Measurements from ENCODE around the gene ADGRA3.

- TF ChIP-seq ZNF521 (tag by site-specific recombination; IDR thresholded peaks at IDR 0.05) (no peak), CTCF (tag by site-specific recombination; IDR thresholded peaks at IDR 0.05) (no peak), BCL11B (tag by site-specific recombination; IDR thresholded peaks at IDR 0.05; ENCODE audit: low read depth) (no peak), HOXA7 (CRISPR knock-in tag; IDR thresholded peaks at IDR 0.05; ENCODE audit: borderline replicate concordance) (no peak), YY1 (tag by site-specific recombination; IDR thresholded peaks at IDR 0.05) (no peak), ZNF830 (tag by site-specific recombination; IDR thresholded peaks at IDR 0.05; ENCODE audit: low read depth) (no peak), ZNF660 (tag by site-specific recombination; IDR thresholded peaks at IDR 0.05) (no peak)
These were observed 39.9 kb downstream of the ADGRA3 start for GRCh38 chr4:22476011-22476410.

Data from HEK293 (cell line).